ENCODE results near the gene SLC49A4. TPM values are rescaled to one million over a fixed set of nuclear protein-coding genes. Genes with fewer than 3 reads are reported as not detected.

The SLC49A4 gene
- total and polyA plus RNA-seq, 3 experiments from 2014 or later = 1.6 to 2.3 (median 2.1) TPM

GRCh38 chr3:122908251-122908650 is 113.4 kb downstream of the SLC49A4 start:
- no peak for DNase-seq
- CTCF ChIA-PET = interaction anchor here (0.9 kb wide), 1 partner anchor 9 kb away, joined by 4 read pairs; no protein-coding TSS in a partner anchor
- no peak overlapping the region for H3K4me3 ChIP-seq (ENCODE audit: low read length)

DNA sequence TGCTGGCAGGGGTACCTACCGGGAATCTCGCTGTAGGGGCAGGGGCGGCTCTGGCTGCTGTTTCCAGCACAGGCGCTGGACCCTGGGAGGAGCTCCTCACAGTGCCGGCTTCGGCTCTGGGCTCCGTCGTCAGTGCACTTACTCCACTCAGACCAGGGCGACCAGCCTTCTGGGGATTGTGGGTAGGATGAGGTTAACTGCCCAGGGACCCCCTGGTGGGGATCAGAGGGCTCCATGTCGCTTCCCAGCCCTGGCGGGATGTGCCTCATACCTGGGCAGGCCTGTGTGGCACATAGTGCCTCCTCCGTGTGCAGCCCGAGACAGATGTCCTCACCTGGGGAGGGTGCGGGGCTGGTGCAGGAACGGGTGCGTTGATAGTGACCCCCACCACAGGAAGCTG is 117.0 kb downstream of the SLC49A4 start:
- H3K9me3 Mint-ChIP-seq = no peaks in the 10 kb centered on the region
- POLR2A ChIA-PET = no interaction called here
- H3K4me1 ChIP-seq (ENCODE audit: insufficient read depth, low read length) = no peaks in the 10 kb centered on the region

More at GRCh38 chr3:122908251-122908650, 113.4 kb downstream of the SLC49A4 start:
- H3K4me1 Mint-ChIP-seq = no peaks in the 10 kb centered on the region
- Histone ChIP-seq H3K27me3 (ENCODE audit: insufficient read depth, low read length, poor library complexity, severe bottlenecking) (peaks cover 4% of the 10 kb centered on the region), H3K27ac (ENCODE audit: low read depth, low read length) (no peak overlapping the region), H3K4me1 (ENCODE audit: insufficient read depth, low read length) (no peaks in the 10 kb centered on the region), H3K9me3 (ENCODE audit: low read length) (no peaks in the 10 kb centered on the region), H3K36me3 (ENCODE audit: insufficient read depth, low read length) (no peaks in the 10 kb centered on the region)
- H3K27me3 Mint-ChIP-seq = peaks cover 14 to 59% of the 10 kb centered on the region in 2 donors
- peaks cover 2 to 6% (median 3%) of the 10 kb centered on the region in 5 donors for H3K9me3 Mint-ChIP-seq
- POLR2A ChIA-PET = no interaction called here
- H3K27ac Mint-ChIP-seq = no peak overlapping the region
- no peak overlapping the region for H3K4me3 Mint-ChIP-seq
- peaks cover 0 to 3% (median 0%) of the 10 kb centered on the region in 3 donors for H3K36me3 Mint-ChIP-seq

DNA sequence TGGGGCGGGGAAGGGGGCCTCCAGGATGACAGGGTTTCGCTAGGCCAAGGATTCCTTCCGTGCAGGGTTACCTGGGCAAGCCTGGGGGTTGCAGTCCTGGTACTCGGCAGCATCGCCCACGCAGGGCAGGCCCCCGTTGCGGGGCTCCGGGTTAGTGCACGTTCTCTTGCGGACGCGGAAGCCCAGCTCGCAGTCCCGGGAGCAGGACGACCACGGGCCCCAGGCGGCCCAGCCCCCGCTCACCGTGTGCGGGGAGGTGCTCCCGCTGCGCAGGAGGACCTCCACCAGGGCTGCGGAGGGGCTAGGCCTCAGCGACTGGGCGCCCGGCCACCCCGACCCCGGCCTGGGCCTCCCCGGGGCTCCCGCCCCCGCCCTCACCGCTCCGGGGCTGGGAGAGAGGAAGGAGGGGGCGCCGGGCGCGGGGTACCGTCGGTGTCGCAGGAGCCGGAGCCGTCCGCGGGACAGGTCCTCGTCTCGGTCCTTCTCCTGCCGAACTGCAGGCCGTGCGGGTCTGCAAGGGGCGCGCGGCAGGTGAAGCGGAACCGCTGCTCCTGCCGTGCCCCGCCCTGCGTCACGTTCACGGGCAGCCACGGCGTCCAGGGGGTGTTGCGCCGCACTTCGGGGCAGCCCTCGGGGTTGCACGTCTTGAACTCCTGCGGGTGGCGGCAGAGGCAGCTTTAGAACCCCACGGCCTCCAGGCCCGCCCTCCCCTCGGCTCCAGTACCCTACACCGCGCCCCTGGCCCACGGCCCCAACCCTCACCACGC is 118.1 kb downstream of the SLC49A4 start:
- ChIA-PET POLR2A (no interaction called here), CTCF (no interaction called here)
- Mint-ChIP-seq H3K27ac (no peak overlapping the region), H3K27me3 (peaks cover 19 to 51% of the 10 kb centered on the region in 2 donors), H3K9me3 (no peaks in the 10 kb centered on the region), H3K4me1 (peaks cover 2 to 13% (median 12%) of the 10 kb centered on the region in 3 donors), H3K4me3 (no peak overlapping the region), H3K36me3 (peaks cover 0 to 4% (median 0%) of the 10 kb centered on the region in 3 donors)
- DNase-seq = no peak
- Histone ChIP-seq H3K4me1 (ENCODE audit: insufficient read depth, low read length) (no peaks in the 10 kb centered on the region), H3K36me3 (ENCODE audit: insufficient read depth, low read length) (no peaks in the 10 kb centered on the region), H3K9me3 (ENCODE audit: low read length) (no peaks in the 10 kb centered on the region), H3K27me3 (ENCODE audit: insufficient read depth, low read length, poor library complexity, severe bottlenecking) (peaks cover 4% of the 10 kb centered on the region), H3K27ac (ENCODE audit: low read depth, low read length) (no peak overlapping the region), H3K4me3 (ENCODE audit: low read length) (no peak overlapping the region)

More for the DNA sequence above, 117.0 kb downstream of the SLC49A4 start:
- H3K4me1 Mint-ChIP-seq = peaks cover 2 to 13% (median 12%) of the 10 kb centered on the region in 3 donors
- CTCF ChIA-PET = no interaction called here
- no peak overlapping the region for H3K4me3 ChIP-seq (ENCODE audit: low read length)
- H3K27ac Mint-ChIP-seq = peak overlapping the region in 1 of 8 donors; percentile 19
- H3K36me3 ChIP-seq (ENCODE audit: insufficient read depth, low read length) = no peaks in the 10 kb centered on the region
- H3K27me3 Mint-ChIP-seq = peaks cover 16 to 56% of the 10 kb centered on the region in 2 donors
- DNase-seq = no peak
- peaks cover 0 to 6% (median 0%) of the 10 kb centered on the region in 3 donors for H3K36me3 Mint-ChIP-seq
- no peak overlapping the region for H3K4me3 Mint-ChIP-seq
- peaks cover 4% of the 10 kb centered on the region for H3K27me3 ChIP-seq (ENCODE audit: insufficient read depth, low read length, poor library complexity, severe bottlenecking)
- no peaks in the 10 kb centered on the region for H3K9me3 ChIP-seq (ENCODE audit: low read length)
- H3K27ac ChIP-seq (ENCODE audit: low read depth, low read length) = no peak overlapping the region

DNA sequence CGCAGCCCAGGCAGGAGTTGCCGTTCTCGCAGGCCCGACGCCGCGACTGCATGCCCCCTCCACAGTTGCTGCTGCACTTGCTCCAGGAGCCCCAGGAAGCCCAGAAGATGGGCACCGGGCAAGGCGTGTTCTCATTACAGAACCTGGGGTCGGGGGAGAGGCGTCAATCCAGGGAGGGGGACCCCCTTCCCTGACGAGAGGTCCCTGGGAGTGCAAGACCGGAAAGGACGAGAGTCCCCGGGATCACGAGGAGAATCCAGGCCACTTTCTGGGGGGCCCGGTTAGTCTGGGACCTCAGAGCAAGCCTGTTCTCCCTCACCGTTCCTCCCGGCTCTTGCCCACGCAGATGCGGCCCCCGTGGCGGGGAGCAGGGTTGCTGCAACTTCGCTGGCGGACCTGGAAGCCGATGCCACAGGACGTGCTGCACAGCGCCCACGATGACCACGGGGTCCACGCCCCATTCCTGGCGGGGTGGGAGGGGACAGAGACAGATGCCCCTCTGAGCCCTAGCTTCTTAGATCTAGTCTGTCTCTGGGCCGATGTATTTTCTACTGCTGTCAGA is 118.8 kb downstream of the SLC49A4 start:
- Histone ChIP-seq H3K27me3 (ENCODE audit: insufficient read depth, low read length, poor library complexity, severe bottlenecking) (peaks cover 4% of the 10 kb centered on the region), H3K9me3 (ENCODE audit: low read length) (no peaks in the 10 kb centered on the region), H3K27ac (ENCODE audit: low read depth, low read length) (no peak overlapping the region), H3K36me3 (ENCODE audit: insufficient read depth, low read length) (no peaks in the 10 kb centered on the region), H3K4me3 (ENCODE audit: low read length) (no peak overlapping the region), H3K4me1 (ENCODE audit: insufficient read depth, low read length) (no peaks in the 10 kb centered on the region)
- Mint-ChIP-seq H3K9me3 (no peaks in the 10 kb centered on the region), H3K4me3 (no peak overlapping the region), H3K36me3 (peaks cover 0 to 4% (median 0%) of the 10 kb centered on the region in 3 donors), H3K4me1 (peaks cover 2 to 13% (median 12%) of the 10 kb centered on the region in 3 donors), H3K27ac (no peak overlapping the region), H3K27me3 (peaks cover 22 to 47% of the 10 kb centered on the region in 2 donors)
- no peak for DNase-seq
- ChIA-PET CTCF (no interaction called here), POLR2A (no interaction called here)

- ChIA-PET CTCF (no interaction called here), POLR2A (no interaction called here)
- Mint-ChIP-seq H3K36me3 (peaks cover 0 to 4% (median 0%) of the 10 kb centered on the region in 3 donors), H3K4me3 (no peak overlapping the region), H3K9me3 (no peaks in the 10 kb centered on the region), H3K4me1 (peaks cover 2 to 13% (median 12%) of the 10 kb centered on the region in 3 donors), H3K27ac (no peak overlapping the region), H3K27me3 (peaks cover 21 to 46% of the 10 kb centered on the region in 2 donors)
- no peak for DNase-seq
- Histone ChIP-seq H3K4me1 (ENCODE audit: insufficient read depth, low read length) (no peaks in the 10 kb centered on the region), H3K4me3 (ENCODE audit: low read length) (no peak overlapping the region), H3K27me3 (ENCODE audit: insufficient read depth, low read length, poor library complexity, severe bottlenecking) (peaks cover 4% of the 10 kb centered on the region), H3K27ac (ENCODE audit: low read depth, low read length) (no peak overlapping the region), H3K36me3 (ENCODE audit: insufficient read depth, low read length) (no peaks in the 10 kb centered on the region), H3K9me3 (ENCODE audit: low read length) (no peaks in the 10 kb centered on the region)
These were observed 120.6 kb downstream of the SLC49A4 start for GRCh38 chr3:122915300-122916055.

DNA sequence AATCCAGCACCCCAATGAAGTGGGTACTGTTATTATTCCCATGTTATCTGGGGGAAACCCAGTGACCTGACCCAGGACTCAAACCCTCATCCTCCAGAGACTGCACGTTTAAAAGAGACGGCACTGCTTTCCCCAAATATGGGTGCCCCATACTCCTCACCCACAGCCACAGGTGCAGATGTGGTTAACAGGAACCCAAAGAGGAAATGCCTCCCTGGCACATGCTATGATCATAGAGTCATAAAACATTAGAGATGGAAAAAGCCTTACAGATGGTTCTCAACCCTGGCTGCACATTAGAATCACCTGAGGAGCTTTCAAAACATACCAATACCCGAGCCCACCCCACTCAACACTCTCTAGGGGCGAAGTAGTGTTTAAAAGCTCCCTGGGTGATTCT is 121.2 kb downstream of the SLC49A4 start:
- DNase-seq = no peak
- Mint-ChIP-seq H3K4me1 (peaks cover 2 to 13% (median 12%) of the 10 kb centered on the region in 3 donors), H3K4me3 (no peak overlapping the region), H3K9me3 (no peaks in the 10 kb centered on the region), H3K36me3 (peaks cover 0 to 4% (median 0%) of the 10 kb centered on the region in 3 donors), H3K27ac (no peak overlapping the region), H3K27me3 (peaks cover 23 to 47% of the 10 kb centered on the region in 2 donors)
- no peaks in the 10 kb centered on the region for H3K36me3 ChIP-seq (ENCODE audit: insufficient read depth, low read length)
- peaks cover 4% of the 10 kb centered on the region for H3K27me3 ChIP-seq (ENCODE audit: insufficient read depth, low read length, poor library complexity, severe bottlenecking)
- no peaks in the 10 kb centered on the region for H3K9me3 ChIP-seq (ENCODE audit: low read length)
- no peak overlapping the region for H3K4me3 ChIP-seq (ENCODE audit: low read length)
- H3K27ac ChIP-seq (ENCODE audit: low read depth, low read length) = no peak overlapping the region
- POLR2A ChIA-PET = no interaction called here
- H3K4me1 ChIP-seq (ENCODE audit: insufficient read depth, low read length) = no peaks in the 10 kb centered on the region
- CTCF ChIA-PET = interaction anchor here (0.9 kb wide), 1 partner anchor 20 kb away, joined by 3 read pairs; no protein-coding TSS in a partner anchor

DNA sequence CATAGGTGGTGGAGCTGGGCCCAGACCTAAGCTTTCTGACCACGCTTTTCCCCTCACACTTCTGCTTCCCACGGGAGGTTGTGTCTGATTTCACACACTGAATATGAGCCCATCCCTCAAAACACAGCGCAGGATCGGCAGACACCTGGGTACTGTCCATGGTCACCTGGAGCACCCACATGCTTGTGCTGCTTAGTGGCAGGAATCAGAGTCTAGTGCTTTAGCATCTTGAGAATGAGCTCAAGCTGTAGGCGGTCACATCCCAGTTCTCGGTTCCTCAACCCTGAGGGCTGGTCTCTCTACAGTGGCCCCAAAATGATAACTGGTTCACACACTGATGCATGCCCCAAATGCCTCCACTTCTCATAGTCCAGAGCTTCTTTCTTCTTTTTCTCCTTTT is 121.7 kb downstream of the SLC49A4 start:
- POLR2A ChIA-PET = no interaction called here
- Histone ChIP-seq H3K4me1 (ENCODE audit: insufficient read depth, low read length) (no peaks in the 10 kb centered on the region), H3K27ac (ENCODE audit: low read depth, low read length) (no peak overlapping the region), H3K36me3 (ENCODE audit: insufficient read depth, low read length) (no peaks in the 10 kb centered on the region), H3K9me3 (ENCODE audit: low read length) (no peaks in the 10 kb centered on the region), H3K27me3 (ENCODE audit: insufficient read depth, low read length, poor library complexity, severe bottlenecking) (peaks cover under 1% of the 10 kb centered on the region), H3K4me3 (ENCODE audit: low read length) (no peak overlapping the region)
- Mint-ChIP-seq H3K4me1 (peaks cover 4 to 16% (median 15%) of the 10 kb centered on the region in 3 donors), H3K9me3 (no peaks in the 10 kb centered on the region), H3K36me3 (peaks cover 0 to 4% (median 0%) of the 10 kb centered on the region in 3 donors), H3K27me3 (peaks cover 23 to 48% of the 10 kb centered on the region in 2 donors), H3K4me3 (no peak overlapping the region), H3K27ac (no peak overlapping the region)
- CTCF ChIA-PET = interaction anchor here (0.9 kb wide), 1 partner anchor 20 kb away, joined by 3 read pairs; no protein-coding TSS in a partner anchor
- no peak for DNase-seq

Data from CD8-positive, alpha-beta memory T cell (primary cell).